HL-60 (cell line): ENCODE measurements around the gene ATG16L1.

Experiments
- DNase-seq, 2 experiments: peaks; one replicate each; pipeline ENCODE4 v3.0.0-alpha.2; 2010 to 2020; ENCODE audit warnings: low read depth in 1 of 2, low spot score in 1 of 2
- H3K27ac ChIP-seq: fragments of 250-450 bp; sonication (Bioruptor Pico); replicated peaks from 2 replicates; pipeline ENCODE4 v1.5.1; 2020; ENCODE audit warnings: mild to moderate bottlenecking, moderate library complexity
- H3K27me3 ChIP-seq: fragments of 250-450 bp; sonication (Bioruptor Pico); 2 replicates; pipeline ENCODE4 v1.5.1; 2021; ENCODE audit warnings: mild to moderate bottlenecking, moderate library complexity; ENCODE audit not compliant: insufficient read depth, poor library complexity, severe bottlenecking
- H3K4me3 ChIP-seq: replicated peaks from 2 replicates; pipeline ENCODE4 v1.5.1; 2011; ENCODE audit warnings: mild to moderate bottlenecking, control low read depth, low read length; ENCODE audit not compliant: insufficient read depth
- CTCF ChIP-seq: IDR thresholded peaks from one replicate; pipeline ENCODE4 v1.5.1; 2011; ENCODE audit warnings: low read length, control low read depth, inconsistent platforms; ENCODE audit not compliant: insufficient read depth
- GABPA ChIP-seq: IDR thresholded peaks from 2 replicates; pipeline ENCODE4 v1.6.1; 2012; ENCODE audit warnings: low read depth
- POLR2AphosphoS5 ChIP-seq: IDR thresholded peaks from 2 replicates; pipeline ENCODE4 v1.6.1; 2012; ENCODE audit warnings: low read depth
- REST ChIP-seq: IDR thresholded peaks from 2 replicates; pipeline ENCODE4 v1.6.1; 2012; ENCODE audit warnings: low read depth; ENCODE audit not compliant: insufficient replicate concordance
- SPI1 ChIP-seq: IDR thresholded peaks from 2 replicates; pipeline ENCODE4 v1.6.1; 2012; ENCODE audit warnings: low read depth, mild to moderate bottlenecking, borderline replicate concordance

Gene ATG16L1

GRCh38 chr2:233311241-233311926 is 59.9 kb downstream of the ATG16L1 start:
- no peak for DNase-seq
- Histone ChIP-seq H3K27me3 (no peaks in the 10 kb centered on the region), H3K27ac (no peak overlapping the region), H3K4me3 (no peak overlapping the region)
- TF ChIP-seq CTCF: no peak
- TF ChIP-seq GABPA: no peak
- TF ChIP-seq REST: no peak
- TF ChIP-seq SPI1: no peak
- no peak for TF ChIP-seq POLR2AphosphoS5

- no peak for DNase-seq
- TF ChIP-seq REST (no peak), GABPA (no peak), CTCF (no peak), SPI1 (no peak), POLR2AphosphoS5 (no peak)
- no peak overlapping the region for H3K27ac ChIP-seq
- no peak overlapping the region for H3K4me3 ChIP-seq
- H3K27me3 ChIP-seq: no peaks in the 10 kb centered on the region
Observed at GRCh38 chr2:233312874-233313273, 61.4 kb downstream of the ATG16L1 start.

GRCh38 chr2:233314180-233314925 is 62.9 kb downstream of the ATG16L1 start:
- no peak overlapping the region for H3K4me3 ChIP-seq
- no peak for DNase-seq
- no peaks in the 10 kb centered on the region for H3K27me3 ChIP-seq
- no peak overlapping the region for H3K27ac ChIP-seq
- TF ChIP-seq POLR2AphosphoS5: no peak
- no peak for TF ChIP-seq GABPA
- TF ChIP-seq REST: no peak
- no peak for TF ChIP-seq SPI1
- no peak for TF ChIP-seq CTCF
